LNCaP clone FGC (cell line): ENCODE data around the gene MDC1.

Experiments
- DNase-seq: peaks from one replicate; pipeline ENCODE4 v3.0.0-alpha.2; 2011; ENCODE audit warnings: low read depth
- H3K4me3 ChIP-seq: 2 replicates; pipeline ENCODE4 v1.5.1; 2011; ENCODE audit warnings: mild to moderate bottlenecking, low read depth, low read length, control low read depth
- CTCF ChIP-seq: IDR thresholded peaks from 2 replicates; pipeline ENCODE4 v1.5.1; 2012; ENCODE audit warnings: mild to moderate bottlenecking; ENCODE audit not compliant: control insufficient read depth, insufficient read depth; ENCODE audit errors: extremely low read depth

Gene MDC1

GRCh38 chr6:30656513-30656912 is 60.6 kb downstream of the MDC1 start:
- no peak overlapping the region for H3K4me3 ChIP-seq
- no peak for TF ChIP-seq CTCF
- no peak for DNase-seq

GRCh38 chr6:30655743-30656094 is 61.4 kb downstream of the MDC1 start:
- H3K4me3 ChIP-seq: no peak overlapping the region
- no peak for TF ChIP-seq CTCF
- DNase-seq: no peak

- DNase-seq: no peak
- no peak overlapping the region for H3K4me3 ChIP-seq
- TF ChIP-seq CTCF: no peak
These were observed 62.0 kb downstream of the MDC1 start for GRCh38 chr6:30654798-30655742.

GRCh38 chr6:30651143-30651542 is 65.9 kb downstream of the MDC1 start:
- no peak overlapping the region for H3K4me3 ChIP-seq
- DNase-seq: no peak
- TF ChIP-seq CTCF: no peak
